Measurements from ENCODE around the gene HLA-DPB1. TPM values are rescaled to one million over a fixed set of nuclear protein-coding genes. Genes with fewer than 3 reads are reported as not detected.

HLA-DPB1 gene
- total and polyA plus RNA-seq, 9 of the 15 experiments (the other 6 are each of a cell fraction or from before 2014, with no cell fraction given): 0.07 to 1.2 (median 0.51) TPM

- POLR2A ChIA-PET: interaction anchor here (0.6 kb wide), 1 partner anchor 520 kb away, joined by 3 read pairs; no protein-coding TSS in a partner anchor
- DNase-seq (ENCODE audit: extremely low read depth in 1 of 4, low spot score in 3 of 4): no peak
- 0% methylated on average over 3 of the region's 3 CpGs for WGBS (ENCODE audit: insufficient coverage, low coverage, missing lambda C conversion rate)
- Histone ChIP-seq H3K4me1 (replicated peaks in 1 of 2; ENCODE audit: control insufficient read depth in 2 of 2, insufficient read depth in 2 of 2, low read length in 2 of 2) (no peaks in the 10 kb centered on the region), H3K9me1 (ENCODE audit: control insufficient read depth, insufficient read depth, low read length) (no peaks in the 10 kb centered on the region), H3K9me3 (replicated peaks; ENCODE audit: control insufficient read depth, insufficient read depth, low read depth, low read length) (no peaks in the 10 kb centered on the region; the same call in 1 of the 2 replicates), H3K27me3 (ENCODE audit: control insufficient read depth in 2 of 2, insufficient read depth in 2 of 2, low read length in 2 of 2) (peaks cover 13 to 19% of the 10 kb centered on the region in 2 experiments; a peak in 4 of 5 replicates), H3K4me3 (no peak overlapping the region), H2AFZ (ENCODE audit: low read depth, low read length) (no peak overlapping the region), H3K4me2 (ENCODE audit: insufficient read depth, low read length) (no peak overlapping the region), H3K79me2 (ENCODE audit: control insufficient read depth, insufficient read depth, low read length) (no peaks in the 10 kb centered on the region), H3K9ac (ENCODE audit: insufficient read depth in 1 of 2, low read depth in 2 of 2, low read length in 2 of 2) (no peak overlapping the region), H4K20me1 (replicated peaks; ENCODE audit: control insufficient read depth, insufficient read depth, low read length) (no peaks in the 10 kb centered on the region), H3K27ac (ENCODE audit: extremely low read depth, low read depth, low read length) (no peak overlapping the region), H3K36me3 (ENCODE audit: control insufficient read depth, insufficient read depth, low read length) (no peaks in the 10 kb centered on the region)
- no peak for ATAC-seq
- in situ Hi-C loops (cut with MboI) (no loop called here), intact Hi-C loops (cut with micrococcal nuclease) (no loop called here)
- TF ChIP-seq C11orf30 (IDR thresholded peaks at IDR 0.05; ENCODE audit: low read depth) (no peak), STAG1 (CRISPR knock-in tag; IDR thresholded peaks at IDR 0.05; ENCODE audit: borderline replicate concordance) (no peak), TSC22D4 (tag; IDR thresholded peaks at IDR 0.05) (no peak), ZNF174 (CRISPR knock-in tag; IDR thresholded peaks at IDR 0.05) (no peak), GATA2 (CRISPR knock-in tag; IDR thresholded peaks at IDR 0.05) (no peak), RBM34 (IDR thresholded peaks at IDR 0.05; ENCODE audit: borderline replicate concordance, insufficient read depth, low read length) (no peak)
- TF ChIP-seq, protein P1, sequence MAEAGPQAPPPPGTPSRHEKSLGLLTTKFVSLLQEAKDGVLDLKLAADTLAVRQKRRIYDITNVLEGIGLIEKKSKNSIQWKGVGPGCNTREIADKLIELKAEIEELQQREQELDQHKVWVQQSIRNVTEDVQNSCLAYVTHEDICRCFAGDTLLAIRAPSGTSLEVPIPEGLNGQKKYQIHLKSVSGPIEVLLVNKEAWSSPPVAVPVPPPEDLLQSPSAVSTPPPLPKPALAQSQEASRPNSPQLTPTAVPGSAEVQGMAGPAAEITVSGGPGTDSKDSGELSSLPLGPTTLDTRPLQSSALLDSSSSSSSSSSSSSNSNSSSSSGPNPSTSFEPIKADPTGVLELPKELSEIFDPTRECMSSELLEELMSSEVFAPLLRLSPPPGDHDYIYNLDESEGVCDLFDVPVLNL (CRISPR knock-in tag; IDR thresholded peaks at IDR 0.05; ENCODE audit: low read depth): no peak
- BruUV-seq (replicated peaks): no TSS peak
- no peak for FAIRE-seq
- CTCF ChIA-PET (ENCODE audit: low intra/inter-chr PET ratio): no interaction called here
Observed at GRCh38 chr6:33066917-33067521, 8.8 kb upstream of the HLA-DPB1 start.

All from K562 (cell line).